GM12878 (cell line): ENCODE data around the gene CAMTA1. TPM values are rescaled to one million over a fixed set of nuclear protein-coding genes. Genes with fewer than 3 reads are reported as not detected.

Source experiments
- ATAC-seq: fragments of 200-7000 bp; cut with Tn5 transposase; 3 replicates; pipeline ENCODE4 v1.9.1; 2020; ENCODE audit warnings: mild to moderate bottlenecking, moderate library complexity
- BruUV-seq: library from RNA; stranded (reverse); fragments of 400-500 nt; replicated peaks from 2 replicates; lab custom pipeline; 2021; lab: Mats Ljungman, UMichigan
- CTCF ChIA-PET: fragments of 300-600 bp; sonication (Branson Sonifier 250); formaldehyde crosslinking; extraction: SDS; loops from one replicate; lab custom pipeline; 2021; ENCODE audit warnings: inconsistent platforms; lab: Yijun Ruan, JAX
- POLR2A ChIA-PET: fragments of 350-600 bp; formaldehyde crosslinking; extraction: SDS; loops from one replicate; lab custom pipeline; 2021; ENCODE audit warnings: inconsistent platforms; lab: Charles Lee
- RAD21 ChIA-PET: fragments of 300-600 bp; sonication (Branson Sonifier 250); formaldehyde crosslinking; loops from one replicate; lab custom pipeline; 2023; ENCODE audit warnings: antibody characterized with exemption; ENCODE audit not compliant: unreplicated experiment; lab: Charles Lee
- SMC1A ChIA-PET: fragments of 300-600 bp; sonication (Branson Sonifier 250); formaldehyde crosslinking; loops from one replicate; lab custom pipeline; 2023; ENCODE audit not compliant: unreplicated experiment, uncharacterized antibody; lab: Charles Lee
- DNase-seq: peaks from one replicate; pipeline ENCODE4 v3.0.0-alpha.2; 2011; ENCODE audit warnings: low read depth, low spot score
- FAIRE-seq: peaks from 3 replicates; lab custom pipeline; 2011; peaks lifted over from hg19 to GRCh38; lab: Jason Lieb, UNC
- H2AFZ ChIP-seq: 2 replicates; pipeline ENCODE4 v1.6.0; 2011; ENCODE audit warnings: low read depth, low read length, control low read depth; ENCODE audit not compliant: control insufficient read depth
- H3K27ac ChIP-seq: 2 replicates; pipeline ENCODE4 v1.5.1; 2011; ENCODE audit warnings: control low read depth; ENCODE audit not compliant: control insufficient read depth, insufficient read depth
- H3K27me3 ChIP-seq, 2 experiments: replicated peaks in 1 of 2; 2 replicates each; pipeline versions ENCODE4 v1.6.0 to v1.6.1; 2011; ENCODE audit warnings: low read length in 1 of 2; ENCODE audit not compliant: control insufficient read depth in 2 of 2, insufficient read depth in 2 of 2
- H3K36me3 ChIP-seq, 2 experiments: 2 replicates each; pipeline ENCODE4 v1.5.1; 2011; ENCODE audit warnings: low read length in 1 of 2; ENCODE audit not compliant: control insufficient read depth in 2 of 2, insufficient read depth in 2 of 2
- H3K4me1 ChIP-seq: 2 replicates; pipeline ENCODE4 v1.6.1; 2011; ENCODE audit warnings: mild to moderate bottlenecking, low read length, moderate library complexity, mixed read lengths; ENCODE audit not compliant: control insufficient read depth, insufficient read depth
- H3K4me2 ChIP-seq: 2 replicates; pipeline ENCODE4 v1.6.0; 2011; ENCODE audit warnings: control low read depth; ENCODE audit not compliant: control insufficient read depth, insufficient read depth
- H3K4me3 ChIP-seq: fragments of 200-600 bp; sonication (generic); 2 replicates; pipeline ENCODE4 v1.5.1; 2016
- H3K79me2 ChIP-seq: 2 replicates; pipeline ENCODE4 v1.6.0; 2011; ENCODE audit warnings: low read length; ENCODE audit not compliant: control insufficient read depth, insufficient read depth
- H3K9ac ChIP-seq: 2 replicates; pipeline ENCODE4 v1.8.0; 2011; ENCODE audit warnings: low read length, control low read depth, mixed read lengths; ENCODE audit not compliant: control insufficient read depth, insufficient read depth
- H3K9me3 ChIP-seq: replicated peaks from 3 replicates; pipeline ENCODE4 v1.5.1; 2011; ENCODE audit warnings: mild to moderate bottlenecking, low read length; ENCODE audit not compliant: control insufficient read depth, insufficient read depth
- H4K20me1 ChIP-seq: 2 replicates; pipeline ENCODE4 v1.6.0; 2011; ENCODE audit not compliant: control insufficient read depth, insufficient read depth
- BRCA1 ChIP-seq: IDR thresholded peaks from 2 replicates; pipeline ENCODE4 v1.6.1; 2011; ENCODE audit warnings: low read depth, low read length, improper control_type of control experiment
- ETV6 ChIP-seq, 2 experiments: fragments of 450-650 bp in 1 of 2; IDR thresholded peaks in 1 of 2; conservative IDR thresholded peaks in 1 of 2; 2 replicates each; pipeline ENCODE4 v1.6.1; 2014; ENCODE audit warnings: antibody characterized with exemption in 1 of 2, borderline replicate concordance in 1 of 2, low read depth in 1 of 2, mild to moderate bottlenecking in 1 of 2, moderate library complexity in 1 of 2
- HDGF ChIP-seq: fragments of 450-650 bp; IDR thresholded peaks from 2 replicates; pipeline ENCODE4 v1.6.1; 2016; ENCODE audit warnings: antibody characterized with exemption
- KAT2A ChIP-seq: conservative IDR thresholded peaks from 2 replicates; pipeline ENCODE4 v1.6.1; 2011; ENCODE audit warnings: low read depth, low read length; ENCODE audit not compliant: control insufficient read depth
- MEF2A ChIP-seq: IDR thresholded peaks from 2 replicates; pipeline ENCODE4 v1.6.1; 2011; ENCODE audit warnings: low read depth, mild to moderate bottlenecking, low read length, moderate library complexity; ENCODE audit not compliant: insufficient read depth
- NFYB ChIP-seq: IDR thresholded peaks from 2 replicates; pipeline ENCODE4 v1.6.1; 2011; ENCODE audit warnings: low read depth, mild to moderate bottlenecking, low read length, improper control_type of control experiment, moderate library complexity; ENCODE audit not compliant: insufficient read depth
- NKRF ChIP-seq: fragments of 450-650 bp; conservative IDR thresholded peaks from 2 replicates; pipeline ENCODE4 v1.6.1; 2017; ENCODE audit warnings: mild to moderate bottlenecking, moderate library complexity
- NRF1 ChIP-seq: conservative IDR thresholded peaks from 2 replicates; pipeline ENCODE4 v1.6.1; 2011; ENCODE audit warnings: mild to moderate bottlenecking, low read depth, low read length, improper control_type of control experiment
- RELA ChIP-seq: fragments of 450-650 bp; IDR thresholded peaks from 2 replicates; pipeline ENCODE4 v1.8.0; 2014; ENCODE audit warnings: borderline replicate concordance; ENCODE audit not compliant: partially characterized antibody
- STAT3 ChIP-seq: IDR thresholded peaks from 2 replicates; pipeline ENCODE4 v1.6.1; 2011; ENCODE audit warnings: low read depth, low read length, improper control_type of control experiment
- ZNF622 ChIP-seq: fragments of 450-650 bp; IDR thresholded peaks from 2 replicates; pipeline ENCODE4 v1.6.1; 2017; ENCODE audit warnings: mild to moderate bottlenecking, inconsistent platforms
- ZZZ3 ChIP-seq: IDR thresholded peaks from 2 replicates; pipeline ENCODE4 v1.6.1; 2011; ENCODE audit warnings: low read depth; ENCODE audit not compliant: control insufficient read depth, insufficient read length
- WGBS: methylation state at CpG from one replicate; pipeline ENCODE4 v1.1.6; 2016; ENCODE audit warnings: low lambda C conversion rate; ENCODE audit not compliant: insufficient replicate concordance, insufficient coverage; ENCODE audit errors: missing lambda C conversion rate; 5-methylcytosine and 5-hydroxymethylcytosine counted together
- in situ Hi-C: fragments of 300-500 bp; cut with MboI; formaldehyde crosslinking; loops from 9 replicates; pipeline ENCODE4 v1.14.3; 2018; ENCODE audit warnings: mixed read lengths
- intact Hi-C: fragments of 100-400 bp; cut with micrococcal nuclease; formaldehyde crosslinking; loops from one replicate; pipeline ENCODE4 v1.14.2; 2022; ENCODE audit not compliant: unreplicated experiment
- polyA plus RNA-seq, 11 experiments: library from polyadenylated mRNA; depleted of rRNA in 4 of 11; unstranded in 6 of 11; stranded (reverse) in 5 of 11; fragments of >200 nt; fragmentation: Nextera tagmentation in 4 of 11; fragmentation: Illumina TruSeq in 1 of 11; extraction: Ambion mirVana in 4 of 11; extraction: Trizol in 1 of 11; gene quantifications; 1 replicate in 1 of 11; 2 replicates in 10 of 11; pipeline versions ENCODE4 v1.2.1 to v1.2.3, GENCODE V29; 2011 to 2016; ENCODE audit warnings: inconsistent platforms in 2 of 11, missing spikeins in 2 of 11, low read depth in 1 of 11
- total RNA-seq, 4 experiments: library from RNA; depleted of rRNA in 3 of 4; stranded (reverse); fragments of >200 nt in 3 of 4; fragmentation: Illumina TruSeq in 1 of 4; extraction: Trizol in 1 of 4; gene quantifications; 2 replicates each; pipeline versions ENCODE4 v1.2.1 to v1.2.3, GENCODE V29; 2013 to 2021
- TF ChIP-seq, protein P1 (sequence below): IDR thresholded peaks from 2 replicates; pipeline ENCODE4 v1.6.1; 2011; ENCODE audit warnings: mild to moderate bottlenecking, low read depth, low read length, moderate library complexity; ENCODE audit not compliant: insufficient replicate concordance
- TF ChIP-seq, protein P2 (sequence below): IDR thresholded peaks from 2 replicates; pipeline ENCODE4 v1.6.1; 2011; ENCODE audit warnings: borderline replicate concordance, low read depth, mild to moderate bottlenecking, moderate library complexity, mixed read lengths, low read length; ENCODE audit not compliant: insufficient read depth; ENCODE audit errors: extremely low read length
- TF ChIP-seq, protein P3 (sequence below): fragments of 450-650 bp; formaldehyde crosslinking; IDR thresholded peaks from 2 replicates; pipeline ENCODE4 v1.4.0; 2020; ENCODE audit warnings: mild to moderate bottlenecking, moderate library complexity

The CAMTA1 gene
- total and polyA plus RNA-seq, 10 of the 15 experiments (the other 5 are each of a cell fraction or from before 2014, with no cell fraction given), result 37.7 to 148 (median 76.4) TPM

- ChIA-PET SMC1A (no interaction called here), CTCF (no interaction called here), POLR2A (no interaction called here), RAD21 (no interaction called here)
- intact Hi-C loops (no loop called here), in situ Hi-C loops (no loop called here)
- Histone ChIP-seq H3K27ac (no peak overlapping the region), H3K4me2 (no peak overlapping the region), H3K4me1 (no peaks in the 10 kb centered on the region), H3K9ac (no peak overlapping the region), H3K9me3 (no peaks in the 10 kb centered on the region; the same call in 2 of the 3 replicates), H3K79me2 (no peaks in the 10 kb centered on the region), H4K20me1 (no peaks in the 10 kb centered on the region), H3K36me3 (no peaks in the 10 kb centered on the region), H3K4me3 (no peak overlapping the region), H3K27me3 (no peaks in the 10 kb centered on the region; a peak in 1 of 4 replicates), H2AFZ (no peak overlapping the region)
- no peak for ATAC-seq
- no peak for DNase-seq
- no peak for FAIRE-seq
- WGBS, result 12% methylated on average over 19 of the region's 19 CpGs
- BruUV-seq, result no TSS peak
- no peak for TF ChIP-seq NKRF
- TF ChIP-seq ZZZ3, result no peak
- TF ChIP-seq RELA, result no peak
- TF ChIP-seq, protein P1, sequence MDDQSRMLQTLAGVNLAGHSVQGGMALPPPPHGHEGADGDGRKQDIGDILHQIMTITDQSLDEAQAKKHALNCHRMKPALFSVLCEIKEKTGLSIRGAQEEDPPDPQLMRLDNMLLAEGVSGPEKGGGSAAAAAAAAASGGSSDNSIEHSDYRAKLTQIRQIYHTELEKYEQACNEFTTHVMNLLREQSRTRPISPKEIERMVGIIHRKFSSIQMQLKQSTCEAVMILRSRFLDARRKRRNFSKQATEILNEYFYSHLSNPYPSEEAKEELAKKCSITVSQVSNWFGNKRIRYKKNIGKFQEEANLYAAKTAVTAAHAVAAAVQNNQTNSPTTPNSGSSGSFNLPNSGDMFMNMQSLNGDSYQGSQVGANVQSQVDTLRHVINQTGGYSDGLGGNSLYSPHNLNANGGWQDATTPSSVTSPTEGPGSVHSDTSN, result no peak
- TF ChIP-seq, protein P2, sequence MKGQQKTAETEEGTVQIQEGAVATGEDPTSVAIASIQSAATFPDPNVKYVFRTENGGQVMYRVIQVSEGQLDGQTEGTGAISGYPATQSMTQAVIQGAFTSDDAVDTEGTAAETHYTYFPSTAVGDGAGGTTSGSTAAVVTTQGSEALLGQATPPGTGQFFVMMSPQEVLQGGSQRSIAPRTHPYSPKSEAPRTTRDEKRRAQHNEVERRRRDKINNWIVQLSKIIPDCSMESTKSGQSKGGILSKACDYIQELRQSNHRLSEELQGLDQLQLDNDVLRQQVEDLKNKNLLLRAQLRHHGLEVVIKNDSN, result no peak
- no peak for TF ChIP-seq ETV6 (conservative IDR thresholded peaks at IDR 0.05 in 1 of 2, IDR thresholded peaks at IDR 0.05 in 1 of 2; ENCODE audit: borderline replicate concordance in 1 of 2, low read depth in 1 of 2)
- TF ChIP-seq, protein P3, sequence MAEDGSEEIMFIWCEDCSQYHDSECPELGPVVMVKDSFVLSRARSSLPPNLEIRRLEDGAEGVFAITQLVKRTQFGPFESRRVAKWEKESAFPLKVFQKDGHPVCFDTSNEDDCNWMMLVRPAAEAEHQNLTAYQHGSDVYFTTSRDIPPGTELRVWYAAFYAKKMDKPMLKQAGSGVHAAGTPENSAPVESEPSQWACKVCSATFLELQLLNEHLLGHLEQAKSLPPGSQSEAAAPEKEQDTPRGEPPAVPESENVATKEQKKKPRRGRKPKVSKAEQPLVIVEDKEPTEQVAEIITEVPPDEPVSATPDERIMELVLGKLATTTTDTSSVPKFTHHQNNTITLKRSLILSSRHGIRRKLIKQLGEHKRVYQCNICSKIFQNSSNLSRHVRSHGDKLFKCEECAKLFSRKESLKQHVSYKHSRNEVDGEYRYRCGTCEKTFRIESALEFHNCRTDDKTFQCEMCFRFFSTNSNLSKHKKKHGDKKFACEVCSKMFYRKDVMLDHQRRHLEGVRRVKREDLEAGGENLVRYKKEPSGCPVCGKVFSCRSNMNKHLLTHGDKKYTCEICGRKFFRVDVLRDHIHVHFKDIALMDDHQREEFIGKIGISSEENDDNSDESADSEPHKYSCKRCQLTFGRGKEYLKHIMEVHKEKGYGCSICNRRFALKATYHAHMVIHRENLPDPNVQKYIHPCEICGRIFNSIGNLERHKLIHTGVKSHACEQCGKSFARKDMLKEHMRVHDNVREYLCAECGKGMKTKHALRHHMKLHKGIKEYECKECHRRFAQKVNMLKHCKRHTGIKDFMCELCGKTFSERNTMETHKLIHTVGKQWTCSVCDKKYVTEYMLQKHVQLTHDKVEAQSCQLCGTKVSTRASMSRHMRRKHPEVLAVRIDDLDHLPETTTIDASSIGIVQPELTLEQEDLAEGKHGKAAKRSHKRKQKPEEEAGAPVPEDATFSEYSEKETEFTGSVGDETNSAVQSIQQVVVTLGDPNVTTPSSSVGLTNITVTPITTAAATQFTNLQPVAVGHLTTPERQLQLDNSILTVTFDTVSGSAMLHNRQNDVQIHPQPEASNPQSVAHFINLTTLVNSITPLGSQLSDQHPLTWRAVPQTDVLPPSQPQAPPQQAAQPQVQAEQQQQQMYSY, result no peak
- TF ChIP-seq ZNF622, result no peak
- no peak for TF ChIP-seq NFYB
- TF ChIP-seq MEF2A, result no peak
- TF ChIP-seq NRF1, result no peak
- no peak for TF ChIP-seq STAT3
- TF ChIP-seq HDGF, result no peak
- no peak for TF ChIP-seq BRCA1
- TF ChIP-seq KAT2A, result no peak
These were observed 600.4 kb downstream of the CAMTA1 start for GRCh38 chr1:7385471-7386225.
